A549 (cell line): Measurements from ENCODE around the gene TRIM37. TPM values are rescaled to one million over a fixed set of nuclear protein-coding genes. Genes with fewer than 3 reads are reported as not detected.

Source experiments
- ATAC-seq, 2 experiments: fragments of 200-7000 bp in 1 of 2; fragments of >200 bp in 1 of 2; cut with Nextera tagmentation in 1 of 2; cut with Tn5 transposase in 1 of 2; 3 replicates each; pipeline versions ENCODE4 v1.8.0 to v1.9.1; 2018 to 2020; ENCODE audit warnings: mild to moderate bottlenecking in 1 of 2, moderate library complexity in 1 of 2
- CTCF ChIA-PET: fragments of 300-600 bp; sonication (Branson Sonifier 250); formaldehyde crosslinking; extraction: SDS; loops from one replicate; lab custom pipeline; 2021; ENCODE audit warnings: antibody characterized with exemption, inconsistent platforms; lab: Yijun Ruan, JAX
- POLR2A ChIA-PET: fragments of 350-600 bp; formaldehyde crosslinking; extraction: SDS; loops from one replicate; lab custom pipeline; 2021; ENCODE audit warnings: antibody characterized with exemption, inconsistent platforms; lab: Yijun Ruan, JAX
- DNase-seq, 2 experiments: peaks; one replicate each; pipeline versions ENCODE4 v3.0.0 to v3.0.0-alpha.2; 2011 to 2016; ENCODE audit warnings: low read depth in 1 of 2, low spot score in 1 of 2
- FAIRE-seq: peaks from 2 replicates; lab custom pipeline; 2011; peaks lifted over from hg19 to GRCh38; lab: Jason Lieb, UNC
- H3K27ac ChIP-seq, 2 experiments: fragments of >200 bp; sonication (Bioruptor Twin); formaldehyde crosslinking; 3 replicates each; pipeline ENCODE4 v1.5.1; 2016 to 2017
- H3K4me1 ChIP-seq: fragments of >200 bp; sonication (Bioruptor Twin); formaldehyde crosslinking; 3 replicates; pipeline ENCODE4 v1.6.1; 2016
- H3K4me2 ChIP-seq: fragments of >200 bp; sonication (Bioruptor Twin); formaldehyde crosslinking; 3 replicates; pipeline ENCODE4 v1.6.1; 2016
- H3K4me3 ChIP-seq: fragments of >200 bp; sonication (Bioruptor Twin); formaldehyde crosslinking; 3 replicates; pipeline ENCODE4 v1.5.1; 2016
- H3K9me3 ChIP-seq: fragments of >200 bp; sonication (Bioruptor Twin); formaldehyde crosslinking; 3 replicates; pipeline ENCODE4 v1.6.1; 2016
- CHD2 ChIP-seq: fragments of 150-350 bp; IDR thresholded peaks from 2 replicates; pipeline ENCODE4 v1.6.1; 2014; ENCODE audit warnings: low read length; ENCODE audit not compliant: partially characterized antibody
- CHD4 ChIP-seq: fragments of 200-600 bp; sonication (generic); IDR thresholded peaks from 2 replicates; pipeline ENCODE4 v1.6.1; 2016; ENCODE audit warnings: antibody characterized with exemption, mild to moderate bottlenecking, borderline replicate concordance
- CTCF ChIP-seq: fragments of >200 bp; sonication (Bioruptor Twin); formaldehyde crosslinking; IDR thresholded peaks from 3 replicates; pipeline ENCODE4 v1.5.1; 2016
- EHF ChIP-seq: fragments of 250-450 bp; sonication (Bioruptor Pico); IDR thresholded peaks from 2 replicates; pipeline ENCODE4 v1.5.0; 2020; ENCODE audit warnings: mild to moderate bottlenecking
- EHMT2 ChIP-seq: fragments of 200-600 bp; sonication (generic); IDR thresholded peaks from 2 replicates; pipeline ENCODE4 v1.6.1; 2016; ENCODE audit warnings: antibody characterized with exemption, low read depth, mild to moderate bottlenecking, moderate library complexity
- EP300 ChIP-seq, 2 experiments: fragments of >200 bp; sonication (Bioruptor Twin); formaldehyde crosslinking; IDR thresholded peaks; 2 replicates in 1 of 2; 3 replicates in 1 of 2; pipeline ENCODE4 v1.6.1; 2016 to 2017
- FOSB ChIP-seq: fragments of 250-450 bp; sonication (Bioruptor Pico); IDR thresholded peaks from 2 replicates; pipeline ENCODE4 v1.5.0; 2020; ENCODE audit warnings: mild to moderate bottlenecking, moderate library complexity
- FOSL2 ChIP-seq, 2 experiments: fragments of 450-650 bp in 1 of 2; fragments of >200 bp in 1 of 2; sonication (Bioruptor Twin) in 1 of 2; formaldehyde crosslinking; IDR thresholded peaks; 2 replicates each; pipeline versions ENCODE4 v1.5.0 to v1.6.1; 2016 to 2020; ENCODE audit warnings: mild to moderate bottlenecking in 1 of 2, moderate library complexity in 1 of 2
- GATA3 ChIP-seq: IDR thresholded peaks from 2 replicates; pipeline ENCODE4 v1.6.1; 2012; ENCODE audit warnings: borderline replicate concordance
- HDAC2 ChIP-seq: fragments of 200-600 bp; sonication (generic); IDR thresholded peaks from 2 replicates; pipeline ENCODE4 v1.6.1; 2016
- HEYL ChIP-seq: fragments of 250-450 bp; sonication (Bioruptor Pico); IDR thresholded peaks from 2 replicates; pipeline ENCODE4 v1.8.0; 2021; ENCODE audit warnings: mild to moderate bottlenecking, moderate library complexity
- HOXB13 ChIP-seq: fragments of 250-450 bp; sonication (Bioruptor Pico); IDR thresholded peaks from 2 replicates; pipeline ENCODE4 v1.5.0; 2020; ENCODE audit warnings: low read depth, mild to moderate bottlenecking, moderate library complexity
- HOXB5 ChIP-seq: fragments of 250-450 bp; sonication (Bioruptor Pico); IDR thresholded peaks from 2 replicates; pipeline ENCODE4 v1.5.0; 2020; ENCODE audit warnings: mild to moderate bottlenecking, moderate library complexity
- KDM5A ChIP-seq: fragments of 200-600 bp; sonication (generic); IDR thresholded peaks from 2 replicates; pipeline ENCODE4 v1.6.1; 2016; ENCODE audit warnings: antibody characterized with exemption, mild to moderate bottlenecking
- NPAS2 ChIP-seq: fragments of 250-450 bp; sonication (Bioruptor Pico); IDR thresholded peaks from 2 replicates; pipeline ENCODE4 v1.8.0; 2022; ENCODE audit warnings: mild to moderate bottlenecking, moderate library complexity, borderline replicate concordance
- NR3C1 ChIP-seq: fragments of >200 bp; sonication (Bioruptor Twin); formaldehyde crosslinking; IDR thresholded peaks from 3 replicates; pipeline ENCODE4 v1.6.1; 2017
- PBX3 ChIP-seq: IDR thresholded peaks from 2 replicates; pipeline ENCODE4 v1.6.1; 2012
- PHF8 ChIP-seq: fragments of 200-600 bp; sonication (generic); IDR thresholded peaks from 2 replicates; pipeline ENCODE4 v1.6.1; 2016; ENCODE audit warnings: low read depth, mild to moderate bottlenecking, antibody characterized with exemption, moderate library complexity, borderline replicate concordance
- POLR2A ChIP-seq: IDR thresholded peaks from 2 replicates; pipeline ENCODE4 v1.6.1; 2012; ENCODE audit warnings: mild to moderate bottlenecking, low read length
- POLR2AphosphoS2 ChIP-seq: conservative IDR thresholded peaks from 2 replicates; pipeline ENCODE4 v1.6.1; 2012; ENCODE audit warnings: low read length, improper control_type of control experiment, inconsistent platforms
- RFX5 ChIP-seq: fragments of 450-650 bp; IDR thresholded peaks from 2 replicates; pipeline ENCODE4 v1.7.1; 2014; ENCODE audit warnings: antibody characterized with exemption, mild to moderate bottlenecking, moderate library complexity
- RNF2 ChIP-seq: fragments of 200-600 bp; sonication (generic); IDR thresholded peaks from 2 replicates; pipeline ENCODE4 v1.6.1; 2016; ENCODE audit warnings: low read depth, mild to moderate bottlenecking, antibody characterized with exemption, moderate library complexity, borderline replicate concordance
- ZSCAN20 ChIP-seq: fragments of 250-450 bp; sonication (Bioruptor Pico); IDR thresholded peaks from 2 replicates; pipeline ENCODE4 v1.8.0; 2022; ENCODE audit warnings: mild to moderate bottlenecking, moderate library complexity
- WGBS: methylation state at CpG from one replicate; pipeline ENCODE4 v1.1.6; 2017; ENCODE audit errors: missing lambda C conversion rate; 5-methylcytosine and 5-hydroxymethylcytosine counted together
- polyA plus RNA-seq, 4 experiments: library from polyadenylated mRNA; depleted of rRNA in 3 of 4; stranded (reverse); fragments of >200 nt; fragmentation: RNase III in 1 of 4; extraction: RNeasy Plus Mini Kit Qiagen cat#74134 plus additional on column Dnase treatment in 1 of 4; gene quantifications; 2 replicates in 3 of 4; 3 replicates in 1 of 4; pipeline ENCODE4 v1.2.3, GENCODE V29; 2011 to 2017
- TF ChIP-seq, protein P1 (sequence below): fragments of >200 bp; sonication (Bioruptor Twin); formaldehyde crosslinking; IDR thresholded peaks from 3 replicates; pipeline ENCODE4 v1.6.1; 2016
- TF ChIP-seq, protein P2 (sequence below): fragments of 250-450 bp; sonication (Bioruptor Pico); IDR thresholded peaks from 2 replicates; pipeline ENCODE4 v1.5.0; 2020; ENCODE audit warnings: low read depth, mild to moderate bottlenecking, moderate library complexity
- TF ChIP-seq, protein P3 (sequence below): fragments of >200 bp; sonication (Bioruptor Twin); formaldehyde crosslinking; IDR thresholded peaks from 2 replicates; pipeline ENCODE4 v1.6.1; 2016

Gene TRIM37
- polyA plus RNA-seq, 2 of the 4 experiments (the other 2 are of a cell fraction) = 29.4 to 56.3 TPM

DNA sequence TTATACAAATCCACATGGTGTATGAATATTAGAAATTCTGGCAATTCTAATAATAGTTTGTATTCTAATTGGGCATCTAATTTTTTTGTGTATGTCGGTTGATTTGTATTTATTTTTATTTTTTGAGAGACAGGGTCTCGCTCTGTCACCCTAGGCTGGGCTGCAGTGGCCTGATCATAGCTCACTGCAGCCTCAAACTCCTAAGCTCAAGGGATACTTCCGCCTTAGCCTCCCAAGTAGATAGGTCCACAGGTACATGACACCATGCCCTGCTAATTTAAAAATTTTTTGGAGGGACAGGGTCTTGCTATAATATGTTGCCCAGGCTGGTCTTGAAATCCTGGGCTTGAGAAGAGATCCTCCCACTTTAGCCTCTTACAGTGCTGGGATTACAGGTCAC lies 104.6 kb downstream of the TRIM37 start:
- Histone ChIP-seq H3K4me2 (no peak overlapping the region), H3K27ac (no peak overlapping the region), H3K9me3 (no peaks in the 10 kb centered on the region), H3K4me3 (no peak overlapping the region), H3K4me1 (peaks cover 14% of the 10 kb centered on the region)
- ChIA-PET CTCF (interaction anchor here (1.3 to 11.0 kb wide), 3 partner anchors 288 to 483 kb away, joined by 3 to 169 read pairs (median 3); no protein-coding TSS in a partner anchor), POLR2A (no interaction called here)
- FAIRE-seq (no peak), ATAC-seq (no peak), DNase-seq (no peak)
- TF ChIP-seq CHD2 (no peak), EHF (CRISPR knock-in tag) (no peak), HOXB13 (CRISPR knock-in tag) (no peak), PHF8 (no peak), PBX3 (no peak), RFX5 (no peak), ZSCAN20 (CRISPR knock-in tag) (no peak), GATA3 (no peak), POLR2A (no peak), HDAC2 (no peak), FOSL2 (IDR thresholded peaks at IDR 0.05) (no peak), FOSL2 (CRISPR knock-in tag; IDR thresholded peaks at IDR 0.05) (no peak), RNF2 (no peak), CTCF (no peak), NPAS2 (CRISPR knock-in tag) (no peak), EP300 (IDR thresholded peaks at IDR 0.05) (no peak), KDM5A (no peak)
- TF ChIP-seq, protein P1, sequence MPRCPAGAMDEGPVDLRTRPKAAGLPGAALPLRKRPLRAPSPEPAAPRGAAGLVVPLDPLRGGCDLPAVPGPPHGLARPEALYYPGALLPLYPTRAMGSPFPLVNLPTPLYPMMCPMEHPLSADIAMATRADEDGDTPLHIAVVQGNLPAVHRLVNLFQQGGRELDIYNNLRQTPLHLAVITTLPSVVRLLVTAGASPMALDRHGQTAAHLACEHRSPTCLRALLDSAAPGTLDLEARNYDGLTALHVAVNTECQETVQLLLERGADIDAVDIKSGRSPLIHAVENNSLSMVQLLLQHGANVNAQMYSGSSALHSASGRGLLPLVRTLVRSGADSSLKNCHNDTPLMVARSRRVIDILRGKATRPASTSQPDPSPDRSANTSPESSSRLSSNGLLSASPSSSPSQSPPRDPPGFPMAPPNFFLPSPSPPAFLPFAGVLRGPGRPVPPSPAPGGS = no peak
- TF ChIP-seq, protein P2, sequence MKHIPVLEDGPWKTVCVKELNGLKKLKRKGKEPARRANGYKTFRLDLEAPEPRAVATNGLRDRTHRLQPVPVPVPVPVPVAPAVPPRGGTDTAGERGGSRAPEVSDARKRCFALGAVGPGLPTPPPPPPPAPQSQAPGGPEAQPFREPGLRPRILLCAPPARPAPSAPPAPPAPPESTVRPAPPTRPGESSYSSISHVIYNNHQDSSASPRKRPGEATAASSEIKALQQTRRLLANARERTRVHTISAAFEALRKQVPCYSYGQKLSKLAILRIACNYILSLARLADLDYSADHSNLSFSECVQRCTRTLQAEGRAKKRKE (CRISPR knock-in tag) = no peak
- 95% methylated on average over 3 of the region's 3 CpGs for WGBS

DNA sequence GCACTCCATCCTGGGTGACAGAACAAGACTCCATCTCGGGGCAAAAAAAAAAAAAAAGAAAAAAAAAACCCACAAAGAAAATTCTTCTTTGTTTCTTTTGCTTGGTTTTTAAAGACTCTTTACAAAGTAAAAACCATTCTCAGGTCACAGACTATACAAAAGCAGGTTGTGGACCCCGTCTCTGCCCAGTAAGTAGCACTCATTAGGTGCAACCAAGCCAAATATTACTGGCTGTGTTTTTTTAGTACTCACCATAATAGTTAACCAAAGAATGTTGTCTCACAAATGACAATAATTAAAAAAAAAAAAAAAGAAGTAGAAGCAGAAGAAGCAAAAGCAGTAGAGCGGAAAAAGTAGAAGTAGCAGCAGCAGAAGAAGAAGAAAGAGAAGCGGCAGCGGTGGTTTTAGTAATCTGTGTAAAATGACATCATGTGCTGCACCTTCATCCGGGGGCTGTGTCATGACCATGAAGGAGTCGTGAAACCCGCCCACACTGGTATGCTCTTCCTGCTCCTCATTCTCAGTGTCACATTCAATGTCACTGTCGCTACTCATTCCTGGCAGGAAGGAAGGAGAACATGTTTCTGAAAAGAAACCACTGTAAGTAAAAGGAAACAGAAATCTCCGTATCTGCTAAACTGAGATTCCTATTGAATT lies 105.4 kb downstream of the TRIM37 start:
- peak in 1 of 2 experiments; percentile 9 for DNase-seq
- CTCF ChIA-PET = interaction anchor here (1.3 to 11.0 kb wide), 3 partner anchors 288 to 482 kb away, joined by 3 to 169 read pairs (median 3); no protein-coding TSS in a partner anchor
- Histone ChIP-seq H3K4me1 (peaks cover 14% of the 10 kb centered on the region), H3K9me3 (no peaks in the 10 kb centered on the region), H3K27ac (no peak overlapping the region), H3K4me3 (no peak overlapping the region), H3K4me2 (no peak overlapping the region)
- POLR2A ChIA-PET = interaction anchor here (0.7 kb wide), 2 partner anchors 343 to 783 kb away, joined by 4 to 11 read pairs; no protein-coding TSS in a partner anchor
- TF ChIP-seq NPAS2 (CRISPR knock-in tag) (no peak), HDAC2 (no peak), POLR2AphosphoS2 (no peak), CHD4 (no peak), NR3C1 (no peak), HOXB5 (CRISPR knock-in tag) (no peak), KDM5A (no peak), FOSB (CRISPR knock-in tag) (no peak), EHMT2 (no peak), HEYL (CRISPR knock-in tag) (no peak)
- TF ChIP-seq, protein P3, sequence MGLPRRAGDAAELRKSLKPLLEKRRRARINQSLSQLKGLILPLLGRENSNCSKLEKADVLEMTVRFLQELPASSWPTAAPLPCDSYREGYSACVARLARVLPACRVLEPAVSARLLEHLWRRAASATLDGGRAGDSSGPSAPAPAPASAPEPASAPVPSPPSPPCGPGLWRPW = no peak
- WGBS = 90% methylated on average over 10 of the region's 10 CpGs
- ATAC-seq = no peak
- no peak for FAIRE-seq
